Measurements from ENCODE around the gene PXYLP1.
A peak's percentile ranks its signal among the peaks of the same experiment; 100 is the strongest.

PXYLP1 gene

GRCh38 chr3:141277451-141277850 is 45.8 kb downstream of the PXYLP1 start:
- no peaks in the 10 kb centered on the region for H3K27me3 ChIP-seq (ENCODE audit: control insufficient read depth, insufficient read depth, low read length)
- peaks cover 2% of the 10 kb centered on the region for H3K79me2 ChIP-seq
- no peaks in the 10 kb centered on the region for H3K36me3 ChIP-seq (ENCODE audit: control insufficient read depth, insufficient read depth, low read length)
- H3K4me3 ChIP-seq (ENCODE audit: low read depth, low read length): no peak overlapping the region
- no peaks in the 10 kb centered on the region for H3K9me3 ChIP-seq (ENCODE audit: control insufficient read depth, low read length)
- no peak for TF ChIP-seq CTCF (IDR thresholded peaks at IDR 0.05)
- no peak overlapping the region for H3K4me2 ChIP-seq (ENCODE audit: low read length)
- H3K27ac ChIP-seq: peak overlapping the region; percentile 70
- H3K4me1 ChIP-seq: peaks cover 50% of the 10 kb centered on the region
- H3K9ac ChIP-seq: no peak overlapping the region
- H2AFZ ChIP-seq: no peak overlapping the region

GRCh38 chr3:141278196-141279076 is 46.8 kb downstream of the PXYLP1 start:
- TF ChIP-seq CTCF (IDR thresholded peaks at IDR 0.05): no peak
- H3K4me1 ChIP-seq: peaks cover 43% of the 10 kb centered on the region
- peak overlapping the region; percentile 70 for H3K27ac ChIP-seq
- H3K4me3 ChIP-seq (ENCODE audit: low read depth, low read length): no peak overlapping the region
- H3K36me3 ChIP-seq (ENCODE audit: control insufficient read depth, insufficient read depth, low read length): no peaks in the 10 kb centered on the region
- H3K27me3 ChIP-seq (ENCODE audit: control insufficient read depth, insufficient read depth, low read length): no peaks in the 10 kb centered on the region
- no peak overlapping the region for H2AFZ ChIP-seq
- no peak overlapping the region for H3K4me2 ChIP-seq (ENCODE audit: low read length)
- H3K9ac ChIP-seq: no peak overlapping the region
- H3K79me2 ChIP-seq: peaks cover 2% of the 10 kb centered on the region
- no peaks in the 10 kb centered on the region for H3K9me3 ChIP-seq (ENCODE audit: control insufficient read depth, low read length)

GRCh38 chr3:141279077-141279967 is 47.7 kb downstream of the PXYLP1 start:
- H3K36me3 ChIP-seq (ENCODE audit: control insufficient read depth, insufficient read depth, low read length): no peaks in the 10 kb centered on the region
- peak overlapping the region; percentile 26 for H2AFZ ChIP-seq
- H3K27ac ChIP-seq: peak overlapping the region; percentile 70
- H3K4me2 ChIP-seq (ENCODE audit: low read length): no peak overlapping the region
- peaks cover 2% of the 10 kb centered on the region for H3K79me2 ChIP-seq
- H3K9me3 ChIP-seq (ENCODE audit: control insufficient read depth, low read length): no peaks in the 10 kb centered on the region
- H3K9ac ChIP-seq: no peak overlapping the region
- H3K4me3 ChIP-seq (ENCODE audit: low read depth, low read length): no peak overlapping the region
- TF ChIP-seq CTCF (IDR thresholded peaks at IDR 0.05): peak; percentile 80
- H3K27me3 ChIP-seq (ENCODE audit: control insufficient read depth, insufficient read depth, low read length): no peaks in the 10 kb centered on the region
- H3K4me1 ChIP-seq: peaks cover 34% of the 10 kb centered on the region

GRCh38 chr3:141280086-141280485 is 48.5 kb downstream of the PXYLP1 start:
- Histone ChIP-seq H3K27me3 (ENCODE audit: control insufficient read depth, insufficient read depth, low read length) (no peaks in the 10 kb centered on the region), H3K4me2 (ENCODE audit: low read length) (no peak overlapping the region), H3K27ac (peak overlapping the region; percentile 70), H3K4me1 (peaks cover 27% of the 10 kb centered on the region), H3K79me2 (peaks cover 2% of the 10 kb centered on the region), H3K9ac (no peak overlapping the region), H3K9me3 (ENCODE audit: control insufficient read depth, low read length) (no peaks in the 10 kb centered on the region), H3K36me3 (ENCODE audit: control insufficient read depth, insufficient read depth, low read length) (no peaks in the 10 kb centered on the region), H2AFZ (no peak overlapping the region), H3K4me3 (ENCODE audit: low read depth, low read length) (no peak overlapping the region)
- no peak for TF ChIP-seq CTCF (IDR thresholded peaks at IDR 0.05)

Measured in parathyroid adenoma (tissue), 2 donors.